ENCODE results near the gene CD226. TPM values are rescaled to one million over a fixed set of nuclear protein-coding genes. Genes with fewer than 3 reads are reported as not detected.

The CD226 gene
- 1 to 10 TPM; 1.8 to 4.9 (median 2.1) TPM for total RNA-seq

DNA sequence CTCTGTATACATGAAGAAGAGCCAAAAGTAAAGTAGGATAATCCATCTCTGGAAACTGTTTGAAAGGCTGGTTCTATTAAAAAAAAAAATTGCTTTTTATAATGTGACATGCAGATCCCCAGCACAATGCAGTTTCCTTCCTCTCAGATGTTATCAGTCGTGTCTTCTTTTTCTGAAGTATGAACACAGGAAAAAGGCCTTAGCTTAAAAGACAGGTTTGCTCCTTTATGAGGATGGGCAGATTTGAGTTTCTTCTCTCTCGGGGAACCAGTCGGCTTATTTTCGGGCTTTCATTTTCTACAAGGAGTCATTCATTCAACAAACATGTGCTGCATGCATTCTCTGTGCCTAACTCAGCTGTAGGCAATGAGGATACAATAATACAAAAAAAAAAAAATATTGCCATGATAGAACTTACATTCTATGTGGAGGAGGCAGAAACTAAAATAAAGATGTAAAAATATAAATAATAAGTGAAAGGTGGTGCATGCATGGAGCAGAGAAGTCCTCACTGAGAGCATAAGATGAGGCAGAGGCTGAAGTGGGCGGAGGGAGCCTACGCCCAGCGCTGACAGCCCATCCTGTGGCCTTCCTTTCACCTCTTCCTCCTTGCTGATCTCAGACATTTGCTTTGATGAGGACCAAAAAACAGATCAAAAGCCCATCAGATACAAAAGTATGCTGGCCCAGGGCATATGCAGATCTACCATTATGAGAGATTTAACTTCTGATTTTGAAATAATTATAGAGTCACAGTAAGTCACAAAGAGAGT lies at the start of gene CD226:
Gene CD226 (minus strand): TSS at position 513 of the 773 bp plus-strand sequence. CDS start 467 bp downstream, at position 46.
- TF ChIP-seq, protein P1, sequence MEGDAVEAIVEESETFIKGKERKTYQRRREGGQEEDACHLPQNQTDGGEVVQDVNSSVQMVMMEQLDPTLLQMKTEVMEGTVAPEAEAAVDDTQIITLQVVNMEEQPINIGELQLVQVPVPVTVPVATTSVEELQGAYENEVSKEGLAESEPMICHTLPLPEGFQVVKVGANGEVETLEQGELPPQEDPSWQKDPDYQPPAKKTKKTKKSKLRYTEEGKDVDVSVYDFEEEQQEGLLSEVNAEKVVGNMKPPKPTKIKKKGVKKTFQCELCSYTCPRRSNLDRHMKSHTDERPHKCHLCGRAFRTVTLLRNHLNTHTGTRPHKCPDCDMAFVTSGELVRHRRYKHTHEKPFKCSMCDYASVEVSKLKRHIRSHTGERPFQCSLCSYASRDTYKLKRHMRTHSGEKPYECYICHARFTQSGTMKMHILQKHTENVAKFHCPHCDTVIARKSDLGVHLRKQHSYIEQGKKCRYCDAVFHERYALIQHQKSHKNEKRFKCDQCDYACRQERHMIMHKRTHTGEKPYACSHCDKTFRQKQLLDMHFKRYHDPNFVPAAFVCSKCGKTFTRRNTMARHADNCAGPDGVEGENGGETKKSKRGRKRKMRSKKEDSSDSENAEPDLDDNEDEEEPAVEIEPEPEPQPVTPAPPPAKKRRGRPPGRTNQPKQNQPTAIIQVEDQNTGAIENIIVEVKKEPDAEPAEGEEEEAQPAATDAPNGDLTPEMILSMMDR (IDR thresholded peaks at IDR 0.05) = no peak
- no peak for TF ChIP-seq POLR2A (IDR thresholded peaks at IDR 0.05)
- no peak for TF ChIP-seq POLR2AphosphoS5 (IDR thresholded peaks at IDR 0.05)
- Histone ChIP-seq H3K27ac (no peak within 1 kb of the TSS), H3K4me3 (no peak within 1 kb of the TSS), H3K36me3 (no peaks in the 10 kb centered on the region), H3K9me3 (no peaks in the 10 kb centered on the region), H3K27me3 (no peaks in the 10 kb centered on the region), H3K4me1 (no peaks in the 10 kb centered on the region)
- intact Hi-C loops (cut with DNase I; ENCODE audit: low total_unique reads) = no loop called here
- no peak for DNase-seq (ENCODE audit: low spot score in 2 of 2)

DNA sequence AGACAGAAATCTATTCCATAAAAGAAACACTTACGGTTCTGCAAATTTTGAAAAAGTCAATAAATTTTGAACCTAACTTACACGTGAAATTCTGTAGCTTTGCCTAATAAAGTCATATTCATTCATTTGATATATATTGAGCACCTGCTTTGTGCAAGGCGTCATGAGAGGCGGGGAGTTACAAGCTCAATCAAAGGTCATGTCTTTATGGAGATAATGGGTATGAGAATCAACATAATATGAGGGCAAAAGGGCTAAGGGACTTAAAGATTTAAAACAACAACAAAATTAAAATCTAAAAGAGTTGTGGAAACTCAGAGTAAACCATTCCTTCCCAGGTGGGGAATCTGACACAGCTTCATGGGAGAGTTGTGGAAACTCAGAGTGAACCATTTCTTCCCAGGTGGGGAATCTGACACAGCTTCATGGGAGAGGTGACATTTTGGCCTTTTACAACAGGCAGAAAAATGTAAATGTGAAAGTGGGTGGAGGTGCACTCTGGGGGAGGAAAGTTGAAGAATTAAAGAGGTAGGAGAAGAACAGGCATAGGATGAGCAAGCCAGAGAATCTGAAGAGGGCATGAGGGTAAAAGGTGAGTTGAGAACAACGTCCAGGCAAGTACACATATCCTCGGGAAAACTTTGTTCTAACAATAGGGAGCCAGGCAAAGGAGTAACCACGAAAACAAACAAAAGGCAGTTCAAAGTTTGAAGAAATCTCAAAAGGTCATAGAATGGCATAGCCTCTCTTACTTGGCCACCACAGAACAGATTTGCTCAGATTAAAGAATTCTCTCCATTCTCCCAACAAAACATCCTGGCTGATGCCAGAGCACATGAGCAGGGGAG lies 49.5 kb upstream of the CD226 start:
- H3K9me3 ChIP-seq = no peaks in the 10 kb centered on the region
- H3K27me3 ChIP-seq = no peaks in the 10 kb centered on the region
- H3K4me1 ChIP-seq = no peaks in the 10 kb centered on the region
- no peak overlapping the region for H3K27ac ChIP-seq
- H3K36me3 ChIP-seq = no peaks in the 10 kb centered on the region
- intact Hi-C loops (cut with DNase I; ENCODE audit: low total_unique reads) = no loop called here
- no peak for DNase-seq (ENCODE audit: low spot score in 2 of 2)
- no peak for TF ChIP-seq POLR2AphosphoS5 (IDR thresholded peaks at IDR 0.05)
- TF ChIP-seq, protein P1 (IDR thresholded peaks at IDR 0.05) = no peak
- TF ChIP-seq POLR2A (IDR thresholded peaks at IDR 0.05) = no peak
- H3K4me3 ChIP-seq = no peak overlapping the region

DNA sequence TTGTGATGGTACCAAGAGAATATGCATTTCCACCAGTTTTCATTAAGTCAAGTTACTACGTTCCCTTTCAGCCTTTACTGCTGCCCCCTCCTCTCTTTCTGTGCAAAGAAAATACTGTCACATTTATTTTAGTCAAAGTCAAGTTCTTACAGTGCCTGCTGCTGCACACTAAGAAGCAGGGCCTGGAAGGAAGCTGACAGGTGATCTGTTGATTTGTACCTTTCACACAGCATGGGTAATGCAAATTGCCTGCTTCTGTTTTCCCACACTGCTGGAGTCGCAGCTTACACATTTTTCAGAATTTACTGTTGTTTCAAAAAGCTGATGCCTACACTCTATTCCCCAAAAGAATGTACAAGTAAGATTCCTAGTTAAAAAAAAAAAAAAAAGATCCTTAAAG lies 48.7 kb upstream of the CD226 start:
- no peak for DNase-seq (ENCODE audit: low spot score in 2 of 2)
- intact Hi-C loops (cut with DNase I; ENCODE audit: low total_unique reads) = no loop called here
- Histone ChIP-seq H3K4me3 (no peak overlapping the region), H3K36me3 (no peaks in the 10 kb centered on the region), H3K4me1 (no peaks in the 10 kb centered on the region), H3K27me3 (no peaks in the 10 kb centered on the region), H3K9me3 (no peaks in the 10 kb centered on the region), H3K27ac (no peak overlapping the region)
- TF ChIP-seq POLR2A (IDR thresholded peaks at IDR 0.05) (no peak), POLR2AphosphoS5 (IDR thresholded peaks at IDR 0.05) (no peak)
- TF ChIP-seq, protein P1 (IDR thresholded peaks at IDR 0.05) = no peak

DNA sequence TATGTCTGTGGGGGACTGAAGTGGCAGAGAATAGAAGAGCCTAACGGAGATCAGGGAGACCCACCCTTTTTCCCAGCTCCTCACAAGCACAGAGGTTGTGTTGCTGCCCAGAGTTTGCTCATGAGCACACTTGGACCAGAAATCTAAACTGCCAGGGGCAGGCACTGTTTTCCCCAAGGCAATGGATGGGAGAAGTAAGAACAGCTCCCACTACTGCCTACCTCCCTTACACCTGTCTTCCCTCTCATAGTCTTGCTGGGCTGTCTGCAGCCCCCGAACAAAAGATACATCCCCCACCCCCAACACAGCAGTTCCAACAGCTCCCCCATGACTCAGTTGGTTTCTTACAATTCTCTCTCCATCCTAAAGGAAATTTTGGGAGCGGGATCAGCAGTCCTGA lies 48.1 kb upstream of the CD226 start:
- Histone ChIP-seq H3K4me1 (no peaks in the 10 kb centered on the region), H3K27me3 (no peaks in the 10 kb centered on the region), H3K36me3 (no peaks in the 10 kb centered on the region), H3K4me3 (no peak overlapping the region), H3K9me3 (no peaks in the 10 kb centered on the region), H3K27ac (no peak overlapping the region)
- intact Hi-C loops (cut with DNase I; ENCODE audit: low total_unique reads) = no loop called here
- no peak for DNase-seq (ENCODE audit: low spot score in 2 of 2)
- TF ChIP-seq, protein P1 (IDR thresholded peaks at IDR 0.05) = no peak
- TF ChIP-seq POLR2AphosphoS5 (IDR thresholded peaks at IDR 0.05) = no peak

DNA sequence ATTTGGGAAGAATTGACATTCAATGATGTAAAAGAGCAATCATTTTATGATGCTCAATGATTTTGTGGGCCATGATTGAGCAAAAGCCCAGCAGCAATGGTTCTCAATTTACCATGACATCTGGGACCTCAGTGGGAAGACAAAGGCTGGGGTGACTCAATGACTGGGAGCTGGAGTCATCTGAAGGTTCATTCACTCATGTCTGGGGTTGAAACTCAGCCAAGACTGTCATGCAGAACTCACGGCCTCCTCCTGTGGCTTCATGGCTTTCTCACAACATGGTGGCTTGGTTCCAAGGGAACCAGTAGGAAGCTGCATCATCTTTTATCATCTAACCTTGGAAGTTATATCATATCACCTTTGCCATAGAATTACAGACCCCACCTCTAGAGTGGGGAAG lies 45.1 kb upstream of the CD226 start:
- H3K9me3 ChIP-seq = peaks cover 4 to 21% of the 10 kb centered on the region in 2 donors
- H3K27ac ChIP-seq = no peak overlapping the region
- TF ChIP-seq, protein P1 (IDR thresholded peaks at IDR 0.05) = no peak
- no peak for TF ChIP-seq POLR2AphosphoS5 (IDR thresholded peaks at IDR 0.05)
- TF ChIP-seq POLR2A (IDR thresholded peaks at IDR 0.05) = no peak
- no peak for DNase-seq (ENCODE audit: low spot score in 2 of 2)
- no peaks in the 10 kb centered on the region for H3K27me3 ChIP-seq
- no peak overlapping the region for H3K4me3 ChIP-seq
- intact Hi-C loops (cut with DNase I; ENCODE audit: low total_unique reads) = no loop called here
- no peaks in the 10 kb centered on the region for H3K36me3 ChIP-seq
- H3K4me1 ChIP-seq = no peaks in the 10 kb centered on the region
